HG03159 (cell line): ENCODE data around the gene CASTOR2.
"Not testable (repeated sequence)": the region's sequence is repeated elsewhere in the genome, so short reads cannot be mapped to it uniquely, and the experiment has no call there.

Experiments
- ATAC-seq: cut with Tn5 transposase; IDR thresholded peaks from one replicate; pipeline ENCODE4 v1.9.1; 2021; ENCODE audit warnings: mild to moderate bottlenecking, moderate library complexity; ENCODE audit not compliant: unreplicated experiment

The CASTOR2 gene

DNA sequence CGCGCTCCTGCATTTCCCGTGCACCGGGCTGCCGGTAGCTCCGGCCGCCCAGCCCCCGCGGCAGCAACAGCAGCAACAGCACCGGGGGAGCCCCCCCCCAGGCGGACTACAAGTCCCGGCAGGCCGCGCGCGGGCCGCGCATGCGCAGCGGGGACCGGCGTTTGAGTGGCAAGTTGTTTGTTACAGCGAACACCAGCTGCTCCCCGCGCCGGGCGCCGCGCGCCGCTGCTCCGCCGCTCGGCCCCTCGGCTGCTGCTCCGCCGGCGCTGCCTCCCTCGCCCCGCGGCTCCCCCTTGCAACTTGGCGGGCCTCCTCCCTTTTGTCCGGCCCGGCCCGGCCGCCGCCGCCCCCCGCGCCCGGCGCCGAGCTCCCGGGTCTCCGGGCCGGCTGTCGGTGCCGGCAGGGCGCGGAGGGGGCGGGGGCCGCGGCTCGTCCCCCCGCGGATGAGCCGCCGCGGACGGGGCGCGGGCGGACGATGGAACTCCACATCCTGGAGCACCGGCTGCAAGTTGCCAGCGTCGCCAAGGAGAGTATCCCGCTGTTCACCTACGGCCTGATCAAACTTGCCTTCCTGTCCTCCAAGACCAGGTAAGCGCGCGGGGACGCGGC is at the start of gene CASTOR2:
TSS of gene CASTOR2 (plus strand) at position 195 of the 609 bp plus-strand sequence. CDS start at position 476, 281 bp downstream.
- ATAC-seq: peak; percentile 90

DNA sequence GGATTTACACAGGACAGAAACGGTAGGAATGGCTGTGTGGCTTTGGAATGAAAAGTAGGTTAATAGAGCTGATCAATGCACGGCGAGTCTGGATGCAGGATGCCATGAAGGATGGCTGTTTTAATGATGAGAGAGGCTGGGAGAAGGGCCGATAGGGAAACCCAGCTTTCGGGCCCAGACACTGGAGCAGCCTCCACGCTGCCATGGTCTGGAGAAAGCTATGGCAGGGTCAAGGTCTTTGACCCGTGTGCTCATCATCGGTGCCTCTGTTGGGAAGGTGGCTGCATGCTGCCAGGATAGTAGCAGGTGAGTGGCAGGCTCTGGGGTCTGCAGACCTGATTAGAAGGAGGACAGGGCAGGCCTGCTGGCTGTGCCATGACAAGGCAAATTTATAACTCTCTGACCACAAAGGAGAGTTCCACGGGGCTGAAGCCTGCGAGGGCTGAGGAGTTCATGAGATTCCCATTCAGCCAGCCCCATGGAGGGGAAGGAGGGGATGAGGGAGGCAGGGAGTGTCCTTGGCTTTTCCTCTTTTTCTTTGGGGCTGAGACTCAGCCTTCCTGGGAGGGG is 42.1 kb upstream of the CASTOR2 start:
- not testable (repeated sequence) for ATAC-seq

- ATAC-seq: not testable (repeated sequence)
Measured at GRCh38 chr7:74923644-74924043, 40.9 kb upstream of the CASTOR2 start.

DNA sequence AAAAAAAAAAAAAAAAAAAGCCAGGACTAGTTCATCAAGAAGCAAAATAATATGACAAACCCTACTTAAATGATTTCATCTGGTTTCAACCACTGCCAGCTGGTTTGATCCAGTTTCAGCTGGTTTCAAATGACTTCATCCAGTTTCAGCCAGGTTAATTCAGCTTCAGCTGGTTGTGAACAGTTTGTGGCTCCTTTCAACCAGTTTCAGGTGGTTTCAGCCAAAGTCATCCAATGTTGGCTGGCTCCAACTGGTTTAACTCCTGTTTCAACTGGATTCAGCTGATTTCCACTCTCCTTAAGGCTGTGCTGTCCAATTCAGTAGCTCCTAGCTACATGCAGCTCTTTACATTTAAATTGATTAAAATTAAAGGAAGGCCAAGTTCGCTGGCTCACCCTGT is 37.5 kb upstream of the CASTOR2 start:
- not testable (repeated sequence) for ATAC-seq

GRCh38 chr7:74931563-74932328 is 32.8 kb upstream of the CASTOR2 start:
- not testable (repeated sequence) for ATAC-seq

- ATAC-seq: not testable (repeated sequence)
Measured at GRCh38 chr7:74939429-74939828, 25.1 kb upstream of the CASTOR2 start.

GRCh38 chr7:74941302-74942069 is 23.0 kb upstream of the CASTOR2 start:
- ATAC-seq: not testable (repeated sequence)

- not testable (repeated sequence) for ATAC-seq
Measured at GRCh38 chr7:74943923-74944322, 20.6 kb upstream of the CASTOR2 start.

DNA sequence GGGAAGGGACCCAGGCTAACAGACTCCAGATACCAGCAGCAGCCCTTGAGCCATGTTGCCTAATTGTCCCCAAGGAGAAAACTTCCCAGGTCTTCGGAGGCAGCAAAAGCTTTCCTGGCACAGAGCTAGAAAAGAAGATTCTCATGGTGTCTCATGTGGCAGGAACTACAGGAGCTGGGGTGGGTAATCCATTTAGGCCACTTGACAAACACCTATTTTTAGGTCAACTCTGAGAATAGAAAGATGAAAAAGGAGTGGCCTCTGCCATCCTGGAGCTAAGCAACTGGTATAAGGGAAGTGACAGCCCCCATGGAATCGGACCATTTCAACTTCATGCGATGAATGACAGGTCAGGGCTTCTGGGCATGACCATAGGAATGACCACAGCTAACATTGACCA is 16.8 kb upstream of the CASTOR2 start:
- not testable (repeated sequence) for ATAC-seq

DNA sequence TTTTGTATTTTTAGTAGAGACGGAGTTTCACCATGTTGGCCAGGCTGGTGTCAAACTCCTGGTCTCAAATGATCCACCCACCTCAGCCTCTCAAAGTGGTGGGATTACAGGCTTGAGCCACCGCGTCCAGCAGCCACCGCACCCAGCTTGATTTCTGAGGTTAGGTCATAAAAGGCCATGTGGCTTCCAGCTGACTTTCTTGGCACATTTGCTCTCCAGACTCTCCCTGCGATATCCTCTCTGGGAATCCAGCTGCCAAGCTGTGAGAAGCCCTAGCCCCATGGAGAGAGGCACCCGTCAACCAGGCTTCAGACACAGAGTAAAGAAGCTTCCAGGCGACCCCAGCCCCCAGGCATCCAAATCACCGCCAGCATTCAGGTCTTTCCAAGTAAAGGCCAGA is 10.7 kb upstream of the CASTOR2 start:
- not testable (repeated sequence) for ATAC-seq

DNA sequence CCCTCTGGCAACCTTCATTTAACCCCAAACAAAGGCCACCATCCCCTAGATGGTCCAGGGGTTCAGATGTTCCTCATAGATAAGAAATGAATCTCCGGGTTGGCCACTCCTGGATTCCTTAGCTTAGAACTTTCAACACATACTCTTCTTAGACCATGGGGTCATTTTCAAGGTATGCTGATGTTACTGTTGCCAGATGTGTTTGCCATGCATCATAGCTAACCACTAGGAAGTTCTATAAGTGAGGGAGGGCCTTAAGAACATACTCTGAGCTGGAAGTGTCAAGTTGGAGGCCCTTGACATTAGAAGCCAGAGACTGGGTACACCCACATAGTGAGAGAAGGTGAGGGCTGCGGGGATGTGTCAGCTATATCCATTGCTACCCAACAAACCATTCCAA is 6.2 kb upstream of the CASTOR2 start:
- ATAC-seq: not testable (repeated sequence)

DNA sequence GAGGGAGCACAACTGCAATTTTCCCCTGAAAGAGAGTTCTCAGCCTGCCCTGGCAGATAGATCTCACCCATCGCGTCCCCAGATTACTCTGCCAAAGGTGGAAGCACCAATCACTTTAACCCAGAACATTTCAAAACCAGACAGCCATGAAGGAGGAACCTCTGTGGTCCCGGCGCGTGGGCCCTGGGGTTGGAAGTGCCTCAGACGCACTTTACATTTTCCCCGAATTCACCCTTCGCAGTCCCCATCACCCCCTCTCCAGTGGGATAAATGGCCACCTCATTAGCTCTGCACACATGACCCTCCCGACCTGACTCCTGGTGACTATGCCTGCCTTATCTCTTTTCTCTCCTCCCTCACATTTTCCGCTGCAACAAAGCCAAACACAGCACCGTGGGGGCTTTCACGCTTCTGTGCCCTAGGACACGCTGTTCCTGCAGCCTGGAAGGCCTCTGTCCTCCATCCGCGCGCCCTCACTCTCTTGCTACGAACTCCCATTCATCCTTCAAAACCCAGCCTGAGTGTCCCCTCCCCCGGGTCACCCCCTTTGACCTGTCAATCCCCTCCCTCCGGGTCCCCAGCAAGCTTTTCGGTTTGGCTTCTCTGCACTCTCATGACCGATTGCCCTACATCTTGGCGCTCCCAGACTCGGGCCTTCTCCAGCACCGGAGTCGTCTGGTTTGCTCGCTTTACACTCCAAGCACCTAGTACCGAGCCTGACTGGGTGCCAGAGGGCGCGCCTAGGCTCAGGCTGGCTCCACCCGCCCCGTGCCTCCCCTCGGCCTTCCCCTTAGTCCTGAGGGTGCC is 598 bp upstream of the CASTOR2 start:
- ATAC-seq: not testable (repeated sequence)

DNA sequence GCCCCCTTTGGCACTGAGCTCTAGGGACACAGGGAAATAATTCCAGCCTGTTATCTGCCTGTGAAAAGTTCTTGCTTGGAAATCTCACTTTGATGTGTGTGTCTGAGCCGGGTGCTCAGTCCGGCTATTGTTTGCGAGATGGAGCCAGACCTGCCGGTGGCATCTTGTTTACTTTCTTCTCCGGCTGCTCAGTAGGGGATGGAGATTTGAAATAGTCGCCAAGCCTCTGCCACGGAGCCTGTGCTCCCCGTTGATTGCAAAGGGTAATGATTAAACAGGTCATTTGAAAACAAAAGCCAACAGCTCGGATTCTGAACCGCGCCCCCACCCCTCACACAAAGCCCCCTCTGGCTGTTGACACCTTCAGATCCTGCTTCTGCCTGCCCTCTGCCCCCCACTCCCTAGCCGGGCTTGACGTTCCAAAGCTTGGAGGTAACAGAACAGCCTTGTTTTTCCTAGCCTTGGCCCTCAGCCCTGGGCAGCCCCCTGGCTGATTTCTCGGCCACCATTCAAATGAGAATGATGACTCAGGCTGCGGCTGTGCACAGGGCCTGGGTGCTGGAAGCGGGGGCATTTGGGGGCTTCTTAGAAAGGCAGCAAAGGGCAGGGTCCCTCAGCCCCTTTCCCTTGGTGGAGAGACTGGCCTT is 1.8 kb downstream of the CASTOR2 start:
- ATAC-seq: not testable (repeated sequence)

DNA sequence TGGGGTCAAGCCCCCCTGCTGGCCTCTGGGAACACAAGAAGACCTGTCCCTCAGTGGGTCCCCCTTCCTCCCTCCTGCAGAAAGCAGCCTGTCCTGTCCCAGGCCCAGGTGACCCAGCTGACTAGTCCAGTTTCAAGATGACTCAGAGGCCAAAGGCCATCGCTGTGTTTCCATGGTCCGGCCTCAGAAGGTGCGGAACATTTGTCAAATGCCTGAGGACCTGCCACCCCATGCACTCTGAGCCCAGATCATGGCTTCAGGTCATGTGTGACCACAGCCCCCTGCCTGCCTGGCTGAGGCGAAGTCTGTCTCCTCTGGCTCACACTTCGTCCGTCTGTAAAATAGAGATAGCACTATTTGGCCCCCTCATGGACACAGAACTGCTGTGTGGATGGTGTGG is 2.4 kb downstream of the CASTOR2 start:
- ATAC-seq: not testable (repeated sequence)

DNA sequence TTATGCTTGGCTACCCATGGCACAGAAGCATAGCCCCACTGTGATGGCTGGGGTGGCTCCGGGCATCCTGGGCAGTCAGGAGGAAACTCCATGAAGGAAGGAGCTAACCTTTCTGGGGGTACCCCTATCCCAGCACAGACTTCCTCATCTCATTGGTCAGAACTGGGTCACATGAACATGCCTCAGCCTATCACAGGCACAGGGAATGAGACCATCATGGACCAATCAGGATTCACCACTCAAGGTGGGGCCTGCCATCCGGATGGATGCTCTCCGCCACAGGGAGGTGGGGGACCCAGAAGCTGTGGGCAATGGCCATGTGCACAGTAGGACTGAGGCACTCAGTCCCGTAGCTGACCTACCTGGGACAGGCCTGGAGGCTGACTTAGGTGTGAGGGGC is 6.9 kb downstream of the CASTOR2 start:
- not testable (repeated sequence) for ATAC-seq

- ATAC-seq: not testable (repeated sequence)
Measured at GRCh38 chr7:74972377-74972776, 7.9 kb downstream of the CASTOR2 start.

- not testable (repeated sequence) for ATAC-seq
Measured at GRCh38 chr7:74975959-74976358, 11.5 kb downstream of the CASTOR2 start.

GRCh38 chr7:74977523-74977922 is 13.0 kb downstream of the CASTOR2 start:
- ATAC-seq: not testable (repeated sequence)

DNA sequence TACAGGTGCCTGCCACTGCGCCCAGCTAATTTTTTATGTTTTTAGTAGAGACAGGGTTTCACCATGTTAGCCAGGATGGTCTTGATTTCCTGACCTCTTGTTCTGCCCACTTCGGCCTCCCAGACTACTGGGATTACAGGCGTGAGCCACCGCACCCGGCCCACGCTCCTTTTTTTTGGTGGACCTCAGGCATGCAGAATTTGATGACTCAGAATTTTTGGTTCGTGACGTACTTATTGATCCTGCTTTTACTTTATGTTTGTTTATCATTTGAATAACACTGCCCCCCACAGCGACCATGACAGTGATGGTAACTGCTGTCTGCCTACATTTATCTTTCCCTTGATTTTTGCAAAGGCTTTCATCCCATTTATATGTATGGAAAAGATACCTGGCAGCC is 23.9 kb downstream of the CASTOR2 start:
- ATAC-seq: not testable (repeated sequence)

GRCh38 chr7:74993121-74993520 is 28.6 kb downstream of the CASTOR2 start:
- no peak for ATAC-seq
